HepG2 (cell line): Measurements from ENCODE around the gene CALCA.

Experiments
- ESRRA ChIP-seq: sonication (generic); formaldehyde crosslinking; IDR thresholded peaks from 2 replicates; pipeline ENCODE4 v1.5.1; 2020; ENCODE audit warnings: mild to moderate bottlenecking, low read depth, missing genetic modification reagents
- FOXM1 ChIP-seq: sonication (generic); formaldehyde crosslinking; IDR thresholded peaks from 2 replicates; pipeline ENCODE4 v1.5.0; 2020; ENCODE audit warnings: missing genetic modification reagents
- HMG20A ChIP-seq: IDR thresholded peaks from 2 replicates; pipeline ENCODE4 v1.6.1; 2016; ENCODE audit warnings: borderline replicate concordance
- JUND ChIP-seq: sonication (generic); formaldehyde crosslinking; IDR thresholded peaks from 2 replicates; pipeline ENCODE4 v1.8.0; 2022; ENCODE audit warnings: mild to moderate bottlenecking, missing genetic modification reagents
- KDM1A ChIP-seq: IDR thresholded peaks from 2 replicates; pipeline ENCODE4 v1.6.1; 2016; ENCODE audit warnings: missing compliant biosample characterization
- POLR2A ChIP-seq, 2 experiments: IDR thresholded peaks; 2 replicates each; pipeline ENCODE4 v1.6.1; 2011; ENCODE audit warnings: low read depth in 2 of 2, low read length in 2 of 2, mild to moderate bottlenecking in 1 of 2, moderate library complexity in 1 of 2; ENCODE audit not compliant: insufficient read depth in 1 of 2
- RFXANK ChIP-seq: IDR thresholded peaks from 2 replicates; pipeline ENCODE4 v1.6.1; 2016
- TCF7L2 ChIP-seq: IDR thresholded peaks from 2 replicates; pipeline ENCODE4 v1.6.1; 2011; ENCODE audit warnings: mild to moderate bottlenecking, low read depth, low read length, moderate library complexity
- TF ChIP-seq, protein P1 (sequence below): IDR thresholded peaks from 2 replicates; pipeline ENCODE4 v1.6.1; 2012; ENCODE audit warnings: inconsistent platforms
- TF ChIP-seq, protein P2 (sequence below): sonication (generic); formaldehyde crosslinking; IDR thresholded peaks from 2 replicates; pipeline ENCODE4 v1.5.1; 2020; ENCODE audit warnings: mild to moderate bottlenecking, missing genetic modification reagents, moderate library complexity
- TF ChIP-seq, protein P3 (sequence below): sonication (generic); formaldehyde crosslinking; IDR thresholded peaks from 2 replicates; pipeline ENCODE4 v1.5.0; 2020; ENCODE audit warnings: mild to moderate bottlenecking, missing genetic modification reagents, moderate library complexity
- TF ChIP-seq, protein P4 (sequence below): sonication (generic); formaldehyde crosslinking; IDR thresholded peaks from 2 replicates; pipeline ENCODE4 v1.4.0; 2020; ENCODE audit warnings: missing genetic modification reagents

DNA sequence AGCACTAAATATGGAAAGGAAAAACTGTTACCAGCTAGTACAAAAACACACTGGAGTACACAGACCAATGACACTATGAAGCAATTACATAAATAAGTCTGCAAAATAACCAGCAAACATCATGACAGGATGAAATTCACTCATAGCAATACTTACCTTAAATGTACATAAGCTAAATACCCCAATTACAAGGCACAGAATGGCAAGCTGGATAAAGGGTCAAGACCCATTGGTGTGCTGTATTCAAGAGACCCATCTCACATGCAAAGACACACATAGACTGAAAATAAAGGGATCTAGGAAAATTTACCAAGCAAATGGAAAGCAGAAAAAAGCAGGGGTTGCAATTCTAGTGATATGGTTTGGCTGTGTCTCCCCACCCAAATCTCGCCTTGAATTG lies 44.0 kb upstream of the CALCA start:
- TF ChIP-seq, protein P1, sequence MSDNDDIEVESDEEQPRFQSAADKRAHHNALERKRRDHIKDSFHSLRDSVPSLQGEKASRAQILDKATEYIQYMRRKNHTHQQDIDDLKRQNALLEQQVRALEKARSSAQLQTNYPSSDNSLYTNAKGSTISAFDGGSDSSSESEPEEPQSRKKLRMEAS, result no peak
- TF ChIP-seq POLR2A (IDR thresholded peaks at IDR 0.05; ENCODE audit: insufficient read depth in 1 of 2, low read depth in 2 of 2, low read length in 2 of 2) (no peak), JUND (CRISPR knock-in tag) (no peak), FOXM1 (CRISPR knock-in tag) (no peak), ESRRA (CRISPR knock-in tag) (no peak), HMG20A (CRISPR knock-in tag) (no peak), RFXANK (CRISPR knock-in tag) (no peak), KDM1A (CRISPR knock-in tag) (no peak), TCF7L2 (no peak)
- TF ChIP-seq, protein P2, sequence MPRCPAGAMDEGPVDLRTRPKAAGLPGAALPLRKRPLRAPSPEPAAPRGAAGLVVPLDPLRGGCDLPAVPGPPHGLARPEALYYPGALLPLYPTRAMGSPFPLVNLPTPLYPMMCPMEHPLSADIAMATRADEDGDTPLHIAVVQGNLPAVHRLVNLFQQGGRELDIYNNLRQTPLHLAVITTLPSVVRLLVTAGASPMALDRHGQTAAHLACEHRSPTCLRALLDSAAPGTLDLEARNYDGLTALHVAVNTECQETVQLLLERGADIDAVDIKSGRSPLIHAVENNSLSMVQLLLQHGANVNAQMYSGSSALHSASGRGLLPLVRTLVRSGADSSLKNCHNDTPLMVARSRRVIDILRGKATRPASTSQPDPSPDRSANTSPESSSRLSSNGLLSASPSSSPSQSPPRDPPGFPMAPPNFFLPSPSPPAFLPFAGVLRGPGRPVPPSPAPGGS (CRISPR knock-in tag), result no peak
- TF ChIP-seq, protein P3, sequence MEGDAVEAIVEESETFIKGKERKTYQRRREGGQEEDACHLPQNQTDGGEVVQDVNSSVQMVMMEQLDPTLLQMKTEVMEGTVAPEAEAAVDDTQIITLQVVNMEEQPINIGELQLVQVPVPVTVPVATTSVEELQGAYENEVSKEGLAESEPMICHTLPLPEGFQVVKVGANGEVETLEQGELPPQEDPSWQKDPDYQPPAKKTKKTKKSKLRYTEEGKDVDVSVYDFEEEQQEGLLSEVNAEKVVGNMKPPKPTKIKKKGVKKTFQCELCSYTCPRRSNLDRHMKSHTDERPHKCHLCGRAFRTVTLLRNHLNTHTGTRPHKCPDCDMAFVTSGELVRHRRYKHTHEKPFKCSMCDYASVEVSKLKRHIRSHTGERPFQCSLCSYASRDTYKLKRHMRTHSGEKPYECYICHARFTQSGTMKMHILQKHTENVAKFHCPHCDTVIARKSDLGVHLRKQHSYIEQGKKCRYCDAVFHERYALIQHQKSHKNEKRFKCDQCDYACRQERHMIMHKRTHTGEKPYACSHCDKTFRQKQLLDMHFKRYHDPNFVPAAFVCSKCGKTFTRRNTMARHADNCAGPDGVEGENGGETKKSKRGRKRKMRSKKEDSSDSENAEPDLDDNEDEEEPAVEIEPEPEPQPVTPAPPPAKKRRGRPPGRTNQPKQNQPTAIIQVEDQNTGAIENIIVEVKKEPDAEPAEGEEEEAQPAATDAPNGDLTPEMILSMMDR (CRISPR knock-in tag), result no peak
- TF ChIP-seq, protein P4, sequence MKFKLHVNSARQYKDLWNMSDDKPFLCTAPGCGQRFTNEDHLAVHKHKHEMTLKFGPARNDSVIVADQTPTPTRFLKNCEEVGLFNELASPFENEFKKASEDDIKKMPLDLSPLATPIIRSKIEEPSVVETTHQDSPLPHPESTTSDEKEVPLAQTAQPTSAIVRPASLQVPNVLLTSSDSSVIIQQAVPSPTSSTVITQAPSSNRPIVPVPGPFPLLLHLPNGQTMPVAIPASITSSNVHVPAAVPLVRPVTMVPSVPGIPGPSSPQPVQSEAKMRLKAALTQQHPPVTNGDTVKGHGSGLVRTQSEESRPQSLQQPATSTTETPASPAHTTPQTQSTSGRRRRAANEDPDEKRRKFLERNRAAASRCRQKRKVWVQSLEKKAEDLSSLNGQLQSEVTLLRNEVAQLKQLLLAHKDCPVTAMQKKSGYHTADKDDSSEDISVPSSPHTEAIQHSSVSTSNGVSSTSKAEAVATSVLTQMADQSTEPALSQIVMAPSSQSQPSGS (CRISPR knock-in tag), result no peak
